Measurements from ENCODE around the gene C14orf180.
A peak's percentile ranks its signal among the peaks of the same experiment; 100 is the strongest.

C14orf180 gene

GRCh38 chr14:104600141-104600643, 20.6 kb downstream of the C14orf180 start:
- DNase-seq (ENCODE audit: low read depth), result no peak
- TF ChIP-seq, protein P1, sequence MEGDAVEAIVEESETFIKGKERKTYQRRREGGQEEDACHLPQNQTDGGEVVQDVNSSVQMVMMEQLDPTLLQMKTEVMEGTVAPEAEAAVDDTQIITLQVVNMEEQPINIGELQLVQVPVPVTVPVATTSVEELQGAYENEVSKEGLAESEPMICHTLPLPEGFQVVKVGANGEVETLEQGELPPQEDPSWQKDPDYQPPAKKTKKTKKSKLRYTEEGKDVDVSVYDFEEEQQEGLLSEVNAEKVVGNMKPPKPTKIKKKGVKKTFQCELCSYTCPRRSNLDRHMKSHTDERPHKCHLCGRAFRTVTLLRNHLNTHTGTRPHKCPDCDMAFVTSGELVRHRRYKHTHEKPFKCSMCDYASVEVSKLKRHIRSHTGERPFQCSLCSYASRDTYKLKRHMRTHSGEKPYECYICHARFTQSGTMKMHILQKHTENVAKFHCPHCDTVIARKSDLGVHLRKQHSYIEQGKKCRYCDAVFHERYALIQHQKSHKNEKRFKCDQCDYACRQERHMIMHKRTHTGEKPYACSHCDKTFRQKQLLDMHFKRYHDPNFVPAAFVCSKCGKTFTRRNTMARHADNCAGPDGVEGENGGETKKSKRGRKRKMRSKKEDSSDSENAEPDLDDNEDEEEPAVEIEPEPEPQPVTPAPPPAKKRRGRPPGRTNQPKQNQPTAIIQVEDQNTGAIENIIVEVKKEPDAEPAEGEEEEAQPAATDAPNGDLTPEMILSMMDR (conservative IDR thresholded peaks at IDR 0.05; ENCODE audit: control insufficient read depth, insufficient read depth, low read depth, low read length), result no peak
- no peak overlapping the region for H3K4me3 ChIP-seq (ENCODE audit: control insufficient read depth, low read depth, low read length)

DNA sequence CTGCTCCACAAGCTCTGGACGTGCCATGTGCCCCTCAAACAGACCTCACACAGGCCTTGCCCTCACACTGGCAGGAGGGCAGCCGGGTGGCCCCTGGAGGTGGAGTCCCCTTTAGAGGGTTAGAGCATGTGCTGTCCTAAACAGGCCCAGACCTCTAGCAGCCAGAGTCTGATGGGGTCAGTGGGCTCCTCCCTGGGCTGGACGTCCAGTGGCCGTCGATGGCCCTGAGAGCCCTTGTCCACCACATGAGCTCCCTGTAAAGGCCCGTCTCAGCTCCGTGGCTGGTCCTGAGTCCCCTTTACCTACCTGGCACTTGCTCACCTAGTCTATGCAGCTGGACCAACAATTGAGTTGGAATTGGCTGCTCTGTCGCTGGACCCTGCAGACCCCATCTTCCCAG, 21.2 kb downstream of the C14orf180 start:
- TF ChIP-seq, protein P1 (conservative IDR thresholded peaks at IDR 0.05; ENCODE audit: control insufficient read depth, insufficient read depth, low read depth, low read length), result no peak
- no peak overlapping the region for H3K4me3 ChIP-seq (ENCODE audit: control insufficient read depth, low read depth, low read length)
- no peak for DNase-seq (ENCODE audit: low read depth)

DNA sequence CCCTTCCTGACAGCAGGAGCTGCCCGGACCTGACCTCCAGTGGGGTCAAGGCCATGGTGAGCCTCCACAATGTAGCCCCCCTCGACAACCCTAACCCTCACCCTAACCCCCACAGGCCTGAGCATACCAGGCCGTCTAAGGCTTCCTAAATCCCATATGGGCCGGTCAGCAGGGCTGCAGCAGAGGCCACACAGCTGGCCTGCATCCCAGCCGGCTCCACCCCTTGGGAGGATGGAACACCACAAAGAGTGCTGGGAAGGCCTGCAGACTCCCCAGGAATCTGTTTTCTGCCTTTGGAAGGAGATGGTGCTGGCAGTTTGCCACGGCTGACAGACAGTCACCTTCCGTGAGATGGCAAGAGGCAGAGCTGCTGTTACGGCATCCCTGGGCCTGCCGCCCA, 22.2 kb downstream of the C14orf180 start:
- no peak overlapping the region for H3K4me3 ChIP-seq (ENCODE audit: control insufficient read depth, low read depth, low read length)
- TF ChIP-seq, protein P1 (conservative IDR thresholded peaks at IDR 0.05; ENCODE audit: control insufficient read depth, insufficient read depth, low read depth, low read length), result no peak
- DNase-seq (ENCODE audit: low read depth), result peak; percentile 8

DNA sequence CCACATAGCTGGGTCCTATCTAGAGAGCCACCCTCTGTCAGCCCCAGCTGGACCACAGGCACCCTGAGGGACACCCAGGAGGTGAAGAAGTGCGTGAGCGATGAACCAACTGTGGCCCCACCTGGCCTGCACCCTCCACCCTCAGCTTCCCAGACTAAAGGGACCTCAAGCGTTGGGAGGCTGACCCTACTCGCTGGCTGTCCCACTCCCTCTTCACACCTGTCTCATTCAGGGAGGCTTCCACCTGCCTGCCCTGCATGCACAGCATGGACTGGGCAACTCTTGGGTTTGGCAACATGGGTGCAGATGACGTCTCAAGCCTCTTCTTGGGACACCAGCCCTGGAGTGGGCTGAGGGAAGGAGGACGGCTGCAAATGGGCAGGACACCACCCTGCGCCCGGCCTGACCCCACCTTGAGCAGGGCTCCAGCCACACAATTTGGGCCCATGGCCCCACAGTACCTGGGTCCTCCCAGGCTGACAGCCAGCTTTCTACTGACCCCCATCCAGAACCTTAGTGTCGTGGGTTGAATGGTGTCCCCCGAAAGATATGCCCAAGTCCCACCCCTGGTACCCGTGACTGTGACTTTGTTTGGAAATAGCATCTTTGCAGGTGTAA, 22.9 kb downstream of the C14orf180 start:
- no peak for DNase-seq (ENCODE audit: low read depth)
- H3K4me3 ChIP-seq (ENCODE audit: control insufficient read depth, low read depth, low read length), result no peak overlapping the region
- TF ChIP-seq, protein P1 (conservative IDR thresholded peaks at IDR 0.05; ENCODE audit: control insufficient read depth, insufficient read depth, low read depth, low read length), result no peak

GRCh38 chr14:104602933-104603325, 23.4 kb downstream of the C14orf180 start:
- no peak overlapping the region for H3K4me3 ChIP-seq (ENCODE audit: control insufficient read depth, low read depth, low read length)
- TF ChIP-seq, protein P1 (conservative IDR thresholded peaks at IDR 0.05; ENCODE audit: control insufficient read depth, insufficient read depth, low read depth, low read length), result no peak
- DNase-seq (ENCODE audit: low read depth), result no peak

DNA sequence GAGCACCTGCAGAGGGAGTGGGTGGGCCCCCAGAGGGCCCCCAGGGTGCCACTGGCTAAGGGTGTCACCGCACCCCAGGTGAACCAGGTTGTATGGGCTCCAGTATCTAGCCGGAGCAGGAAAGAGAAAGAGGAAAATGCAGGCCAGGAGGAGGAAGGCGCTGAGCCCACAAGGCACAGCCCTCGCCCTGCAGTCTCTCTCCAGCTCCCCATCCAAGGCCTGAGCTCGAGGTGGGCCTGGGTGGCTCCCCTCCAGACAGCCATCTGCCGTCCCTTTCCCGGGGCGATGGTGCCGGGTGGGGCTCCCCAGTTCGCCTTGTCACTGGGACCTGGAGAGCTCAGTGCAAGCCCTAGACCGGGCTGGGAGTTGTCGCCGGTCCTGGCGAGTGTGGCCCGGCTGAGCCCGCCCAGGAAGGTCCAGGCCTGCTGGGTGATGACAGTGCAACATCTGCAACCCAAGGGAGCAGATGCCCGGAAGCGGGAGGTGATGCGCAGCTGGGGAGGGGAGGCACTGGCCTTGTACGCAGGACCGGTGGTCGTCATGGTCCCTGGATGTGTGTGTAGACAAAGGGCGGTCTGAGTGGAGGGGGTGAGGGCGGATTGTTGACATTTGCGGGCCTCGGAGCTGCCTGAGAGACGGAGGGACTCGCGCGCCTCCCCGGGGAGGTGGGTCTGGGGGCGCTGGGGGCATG, 24.3 kb downstream of the C14orf180 start:
- DNase-seq (ENCODE audit: low read depth), result no peak
- no peak overlapping the region for H3K4me3 ChIP-seq (ENCODE audit: control insufficient read depth, low read depth, low read length)
- TF ChIP-seq, protein P1 (conservative IDR thresholded peaks at IDR 0.05; ENCODE audit: control insufficient read depth, insufficient read depth, low read depth, low read length), result no peak
